IMR-90 (cell line): ENCODE results near the gene LPCAT4. TPM values are rescaled to one million over a fixed set of nuclear protein-coding genes. Genes with fewer than 3 reads are reported as not detected.

ENCODE experiments used
- ATAC-seq: fragments of 200-7000 bp; cut with Tn5 transposase; 2 replicates; pipeline ENCODE4 v1.9.1; 2020; ENCODE audit warnings: low read depth, mild to moderate bottlenecking, moderate library complexity
- BruUV-seq: library from RNA; stranded (reverse); fragments of 400-500 nt; replicated peaks from 2 replicates; lab custom pipeline; 2021; lab: Mats Ljungman, UMichigan
- CTCF ChIA-PET: fragments of 300-600 bp; formaldehyde crosslinking; extraction: SDS; loops from one replicate; lab custom pipeline; 2021; ENCODE audit warnings: antibody characterized with exemption; lab: Yijun Ruan, JAX
- POLR2A ChIA-PET: fragments of 300-600 bp; sonication (Branson Sonifier 250); formaldehyde crosslinking; loops from one replicate; lab custom pipeline; 2022; ENCODE audit warnings: antibody characterized with exemption; ENCODE audit not compliant: unreplicated experiment; lab: Charles Lee
- DNase-seq: peaks from one replicate; pipeline ENCODE4 v3.0.0; 2013
- H2AFZ ChIP-seq: replicated peaks from 2 replicates; pipeline ENCODE3; 2013; ENCODE audit warnings: low read length, mild to moderate bottlenecking; ENCODE audit not compliant: poor library complexity
- H2AK5ac ChIP-seq: 2 replicates; pipeline ENCODE4 v1.6.1; 2013; ENCODE audit warnings: low read depth, low read length, inconsistent platforms
- H2AK9ac ChIP-seq: replicated peaks from 2 replicates; pipeline ENCODE3; 2013; ENCODE audit warnings: mild to moderate bottlenecking, low read depth, low read length, moderate library complexity; ENCODE audit not compliant: poor library complexity
- H2BK120ac ChIP-seq: 2 replicates; pipeline ENCODE4 v1.6.1; 2013; ENCODE audit warnings: low read depth, low read length, inconsistent platforms
- H2BK15ac ChIP-seq: 3 replicates; pipeline ENCODE4 v1.6.1; 2013; ENCODE audit warnings: low read depth, low read length, inconsistent platforms
- H2BK20ac ChIP-seq: 2 replicates; pipeline ENCODE4 v1.6.1; 2013; ENCODE audit warnings: low read depth, mild to moderate bottlenecking, inconsistent platforms, low read length, moderate library complexity
- H2BK5ac ChIP-seq: 2 replicates; pipeline ENCODE4 v1.6.1; 2013; ENCODE audit warnings: mild to moderate bottlenecking, low read depth, low read length, inconsistent platforms; ENCODE audit not compliant: poor library complexity, severe bottlenecking
- H3K14ac ChIP-seq: replicated peaks from 2 replicates; pipeline ENCODE4 v1.6.1; 2013; ENCODE audit warnings: low read depth, low read length, inconsistent platforms
- H3K18ac ChIP-seq: 2 replicates; pipeline ENCODE4 v1.6.1; 2013; ENCODE audit warnings: low read depth, low read length, control low read depth
- H3K23ac ChIP-seq: 2 replicates; pipeline ENCODE4 v1.6.1; 2013; ENCODE audit warnings: low read depth, low read length, inconsistent platforms
- H3K27ac ChIP-seq: 2 replicates; pipeline ENCODE4 v1.5.1; 2013; ENCODE audit warnings: mild to moderate bottlenecking, control low read depth, low read length; ENCODE audit not compliant: insufficient read depth
- H3K27me3 ChIP-seq: 2 replicates; pipeline ENCODE4 v1.6.1; 2013; ENCODE audit warnings: low read length; ENCODE audit not compliant: control insufficient read depth, insufficient read depth
- H3K36me3 ChIP-seq: 2 replicates; pipeline ENCODE4 v1.6.1; 2013; ENCODE audit warnings: low read length, mixed read lengths; ENCODE audit not compliant: control insufficient read depth, insufficient read depth
- H3K4ac ChIP-seq: 2 replicates; pipeline ENCODE4 v1.6.1; 2013; ENCODE audit warnings: low read depth, low read length, inconsistent platforms
- H3K4me1 ChIP-seq: 2 replicates; pipeline ENCODE4 v1.6.1; 2013; ENCODE audit warnings: low read length, mixed read lengths; ENCODE audit not compliant: control insufficient read depth, insufficient read depth
- H3K4me2 ChIP-seq: 2 replicates; pipeline ENCODE4 v1.6.1; 2013; ENCODE audit warnings: low read depth, mild to moderate bottlenecking, control low read depth, low read length, moderate library complexity
- H3K4me3 ChIP-seq: 2 replicates; pipeline ENCODE4 v1.5.1; 2013; ENCODE audit warnings: low read depth, mild to moderate bottlenecking, control low read depth, low read length, moderate library complexity; ENCODE audit not compliant: insufficient read depth
- H3K56ac ChIP-seq: 2 replicates; pipeline ENCODE4 v1.6.1; 2013; ENCODE audit warnings: low read length, inconsistent platforms; ENCODE audit not compliant: insufficient read depth; ENCODE audit errors: extremely low read depth
- H3K79me1 ChIP-seq, 2 experiments: 2 replicates each; pipeline ENCODE4 v1.6.1; 2013; ENCODE audit warnings: low read length in 2 of 2, inconsistent platforms in 1 of 2, low read depth in 1 of 2
- H3K9ac ChIP-seq: 2 replicates; pipeline ENCODE4 v1.6.1; 2013; ENCODE audit warnings: low read depth, low read length, control low read depth
- H3K9me1 ChIP-seq: 2 replicates; pipeline ENCODE4 v1.6.1; 2013; ENCODE audit warnings: low read length, inconsistent platforms; ENCODE audit not compliant: insufficient read depth
- H3K9me3 ChIP-seq: 2 replicates; pipeline ENCODE4 v1.6.1; 2013; ENCODE audit warnings: low read length; ENCODE audit not compliant: control insufficient read depth, insufficient read depth
- H4K20me1 ChIP-seq: 2 replicates; pipeline ENCODE4 v1.6.1; 2013; ENCODE audit warnings: low read length, inconsistent platforms; ENCODE audit not compliant: insufficient read depth
- H4K5ac ChIP-seq: 2 replicates; pipeline ENCODE4 v1.6.1; 2013; ENCODE audit warnings: mild to moderate bottlenecking, low read depth, low read length, control low read depth
- H4K8ac ChIP-seq, 2 experiments: 2 replicates each; pipeline ENCODE4 v1.6.1; 2013; ENCODE audit warnings: low read depth in 2 of 2, low read length in 2 of 2, control low read depth in 1 of 2, inconsistent platforms in 1 of 2
- H4K91ac ChIP-seq: 2 replicates; pipeline ENCODE4 v1.6.1; 2013; ENCODE audit warnings: low read depth, low read length, inconsistent platforms; ENCODE audit not compliant: insufficient read depth
- BHLHE40 ChIP-seq: fragments of 150-350 bp; IDR thresholded peaks from 2 replicates; pipeline ENCODE4 v1.6.1; 2016; ENCODE audit warnings: mild to moderate bottlenecking, low read depth, low read length
- CHD1 ChIP-seq: IDR thresholded peaks from 2 replicates; pipeline ENCODE4 v1.6.1; 2012; ENCODE audit warnings: low read depth, low read length, improper control_type of control experiment
- ELK1 ChIP-seq: fragments of 150-350 bp; IDR thresholded peaks from 2 replicates; pipeline ENCODE4 v1.6.1; 2016; ENCODE audit warnings: low read depth, mild to moderate bottlenecking, low read length, moderate library complexity, borderline replicate concordance
- MAFK ChIP-seq: IDR thresholded peaks from 2 replicates; pipeline ENCODE4 v1.6.1; 2012; ENCODE audit warnings: low read depth, low read length, improper control_type of control experiment
- MXI1 ChIP-seq: IDR thresholded peaks from 2 replicates; pipeline ENCODE4 v1.6.1; 2012; ENCODE audit warnings: low read depth, mild to moderate bottlenecking, low read length, moderate library complexity, borderline replicate concordance
- POLR2A ChIP-seq: IDR thresholded peaks from 2 replicates; pipeline ENCODE4 v1.6.1; 2012; ENCODE audit warnings: mild to moderate bottlenecking, low read depth, low read length
- RCOR1 ChIP-seq: IDR thresholded peaks from 2 replicates; pipeline ENCODE4 v1.6.1; 2012; ENCODE audit warnings: mild to moderate bottlenecking, low read length, improper control_type of control experiment; ENCODE audit not compliant: insufficient replicate concordance
- SMC3 ChIP-seq: fragments of 150-350 bp; IDR thresholded peaks from 2 replicates; pipeline ENCODE4 v1.6.1; 2016; ENCODE audit warnings: low read depth, mild to moderate bottlenecking, antibody characterized with exemption, low read length, moderate library complexity
- WGBS, 2 experiments: methylation state at CpG; one replicate each; pipeline versions ENCODE4 v1.1.5 to v1.1.7; 2013; ENCODE audit warnings: missing lambda C conversion rate in 2 of 2; ENCODE audit not compliant: insufficient read length in 1 of 2; ENCODE audit errors: extremely low coverage in 2 of 2; 5-methylcytosine and 5-hydroxymethylcytosine counted together
- dilution Hi-C: fragments of 300-500 bp; cut with HindIII; formaldehyde crosslinking; loops from one replicate; pipeline ENCODE4 v1.14.3; 2018; ENCODE audit warnings: low sequenced_read_pairs; ENCODE audit not compliant: unreplicated experiment
- in situ Hi-C: fragments of 300-500 bp; cut with MboI; formaldehyde crosslinking; loops from 3 replicates; pipeline ENCODE4 v1.14.3; 2019; ENCODE audit warnings: low sequenced_read_pairs, inconsistent platforms, mixed read lengths
- intact Hi-C: fragments of 100-400 bp; cut with micrococcal nuclease; formaldehyde crosslinking; loops from 2 replicates; pipeline ENCODE4 v1.10.0; 2022
- polyA plus RNA-seq, 3 experiments: library from polyadenylated mRNA; depleted of rRNA; stranded (reverse); fragments of >200 nt; gene quantifications; 2 replicates each; pipeline ENCODE4 v1.2.3, GENCODE V29; 2012; ENCODE audit warnings: low replicate concordance in 1 of 3
- total RNA-seq: library from RNA; depleted of rRNA; stranded (reverse); fragments of >200 nt; gene quantifications from 2 replicates; pipeline ENCODE4 v1.2.3, GENCODE V29; 2012
- TF ChIP-seq, protein P1 (sequence below): fragments of 150-350 bp; IDR thresholded peaks from 2 replicates; pipeline ENCODE4 v1.6.1; 2017; ENCODE audit warnings: mild to moderate bottlenecking, antibody characterized with exemption, low read length, low read depth
- TF ChIP-seq, protein P2 (sequence below): conservative IDR thresholded peaks from 2 replicates; pipeline ENCODE4 v1.5.1; 2012; ENCODE audit warnings: mild to moderate bottlenecking, low read depth, low read length, improper control_type of control experiment

LPCAT4 gene
- total and polyA plus RNA-seq, 2 of the 4 experiments (the other 2 are of a cell fraction), result 3.8 to 44.4 TPM

- POLR2A ChIA-PET, result no interaction called here
- Histone ChIP-seq H3K79me1 (peaks cover 6 to 21% of the 10 kb centered on the region in 2 experiments), H3K14ac (no peak overlapping the region; the same call in 1 of the 2 replicates), H4K8ac (no peak overlapping the region), H2BK15ac (no peak overlapping the region), H4K5ac (no peak overlapping the region), H3K4me3 (no peak overlapping the region), H3K4me2 (peak overlapping the region; percentile 36), H4K91ac (no peak overlapping the region), H3K9ac (no peak overlapping the region), H3K9me3 (no peaks in the 10 kb centered on the region), H3K27me3 (no peaks in the 10 kb centered on the region), H2BK20ac (no peak overlapping the region), H2BK120ac (no peak overlapping the region), H3K23ac (no peak overlapping the region), H3K56ac (no peak overlapping the region; the same call in 1 of the 2 replicates), H4K20me1 (no peaks in the 10 kb centered on the region), H3K4ac (no peak overlapping the region; the same call in 1 of the 2 replicates), H3K27ac (no peak overlapping the region), H3K36me3 (peaks cover 3% of the 10 kb centered on the region), H3K18ac (no peak overlapping the region), H2AFZ (no peak overlapping the region), H3K4me1 (peaks cover 7% of the 10 kb centered on the region), H2BK5ac (no peak overlapping the region), H2AK9ac (no peak overlapping the region), H2AK5ac (no peak overlapping the region), H3K9me1 (no peaks in the 10 kb centered on the region)
- BruUV-seq, result no TSS peak
- WGBS, 2 experiments, result 100% methylated on average over 1 of the region's 3 CpGs; no CpG with 5 or more reads in 1 of the 2 experiments
- DNase-seq (no peak), ATAC-seq (no peak)
- dilution Hi-C loops, result no loop called here
- CTCF ChIA-PET, result interaction anchor here (1.0 kb wide), 1 partner anchor 23 kb away, joined by 3 read pairs; no protein-coding TSS in a partner anchor
- in situ Hi-C loops, result no loop called here
- no peak for TF ChIP-seq ELK1
- TF ChIP-seq, protein P1, sequence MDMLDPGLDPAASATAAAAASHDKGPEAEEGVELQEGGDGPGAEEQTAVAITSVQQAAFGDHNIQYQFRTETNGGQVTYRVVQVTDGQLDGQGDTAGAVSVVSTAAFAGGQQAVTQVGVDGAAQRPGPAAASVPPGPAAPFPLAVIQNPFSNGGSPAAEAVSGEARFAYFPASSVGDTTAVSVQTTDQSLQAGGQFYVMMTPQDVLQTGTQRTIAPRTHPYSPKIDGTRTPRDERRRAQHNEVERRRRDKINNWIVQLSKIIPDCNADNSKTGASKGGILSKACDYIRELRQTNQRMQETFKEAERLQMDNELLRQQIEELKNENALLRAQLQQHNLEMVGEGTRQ, result no peak
- TF ChIP-seq CHD1, result no peak
- TF ChIP-seq BHLHE40, result no peak
- no peak for TF ChIP-seq SMC3
- TF ChIP-seq MAFK, result no peak
- TF ChIP-seq MXI1, result no peak
- TF ChIP-seq, protein P2, sequence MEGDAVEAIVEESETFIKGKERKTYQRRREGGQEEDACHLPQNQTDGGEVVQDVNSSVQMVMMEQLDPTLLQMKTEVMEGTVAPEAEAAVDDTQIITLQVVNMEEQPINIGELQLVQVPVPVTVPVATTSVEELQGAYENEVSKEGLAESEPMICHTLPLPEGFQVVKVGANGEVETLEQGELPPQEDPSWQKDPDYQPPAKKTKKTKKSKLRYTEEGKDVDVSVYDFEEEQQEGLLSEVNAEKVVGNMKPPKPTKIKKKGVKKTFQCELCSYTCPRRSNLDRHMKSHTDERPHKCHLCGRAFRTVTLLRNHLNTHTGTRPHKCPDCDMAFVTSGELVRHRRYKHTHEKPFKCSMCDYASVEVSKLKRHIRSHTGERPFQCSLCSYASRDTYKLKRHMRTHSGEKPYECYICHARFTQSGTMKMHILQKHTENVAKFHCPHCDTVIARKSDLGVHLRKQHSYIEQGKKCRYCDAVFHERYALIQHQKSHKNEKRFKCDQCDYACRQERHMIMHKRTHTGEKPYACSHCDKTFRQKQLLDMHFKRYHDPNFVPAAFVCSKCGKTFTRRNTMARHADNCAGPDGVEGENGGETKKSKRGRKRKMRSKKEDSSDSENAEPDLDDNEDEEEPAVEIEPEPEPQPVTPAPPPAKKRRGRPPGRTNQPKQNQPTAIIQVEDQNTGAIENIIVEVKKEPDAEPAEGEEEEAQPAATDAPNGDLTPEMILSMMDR, result no peak
- no peak for TF ChIP-seq POLR2A
- TF ChIP-seq RCOR1, result no peak
- intact Hi-C loops, result no loop called here
These were observed 31.6 kb downstream of the LPCAT4 start for GRCh38 chr15:34335176-34336032.
